Activated B cell treated with CpG ODN at 0.5 μM for 24 hours (primary cell): ENCODE results near the gene CNTN6. TPM values are rescaled to one million over a fixed set of nuclear protein-coding genes. Genes with fewer than 3 reads are reported as not detected.

ENCODE experiments used
- ATAC-seq: fragments of 200-7000 bp; cut with Tn5 transposase; one replicate; pipeline ENCODE4 v1.10.0; 2021; ENCODE audit warnings: low read depth, mild to moderate bottlenecking, moderate library complexity
- CTCF ChIA-PET: fragments of 350-600 bp; sonication (Branson Sonifier 250); formaldehyde crosslinking; loops from one replicate; lab custom pipeline; 2021; ENCODE audit warnings: antibody characterized with exemption; lab: Charles Lee
- POLR2A ChIA-PET: fragments of 350-600 bp; sonication (Branson Sonifier 250); formaldehyde crosslinking; loops from one replicate; lab custom pipeline; 2021; ENCODE audit warnings: antibody characterized with exemption; lab: Charles Lee
- DNase-seq: peaks from one replicate; pipeline ENCODE4 v3.0.0; 2022
- H3K27ac Mint-ChIP-seq: one replicate; pipeline ENCODE4 v1.8.0; 2020; ENCODE audit warnings: mixed read lengths
- H3K27me3 Mint-ChIP-seq: one replicate; pipeline ENCODE4 v1.8.0; 2021; ENCODE audit warnings: mixed read lengths
- H3K36me3 Mint-ChIP-seq: one replicate; pipeline ENCODE4 v1.8.0; 2021; ENCODE audit warnings: low read depth, mixed read lengths
- H3K4me1 Mint-ChIP-seq: one replicate; pipeline ENCODE4 v1.8.0; 2021; ENCODE audit warnings: mixed read lengths
- H3K4me3 Mint-ChIP-seq: one replicate; pipeline ENCODE4 v1.8.0; 2020; ENCODE audit warnings: mild to moderate bottlenecking, mixed read lengths
- H3K9me3 Mint-ChIP-seq: one replicate; pipeline ENCODE4 v1.8.0; 2020; ENCODE audit warnings: mixed read lengths
- CTCF ChIP-seq: fragments of 200-600 bp; IDR thresholded peaks from one replicate; pipeline ENCODE4 v1.8.0; 2022; ENCODE audit warnings: antibody characterized with exemption, mild to moderate bottlenecking
- intact Hi-C: fragments of 100-400 bp; cut with micrococcal nuclease; formaldehyde crosslinking; loops from one replicate; pipeline ENCODE4 v1.15.1; 2024
- total RNA-seq: library from RNA; stranded (reverse); gene quantifications from 2 replicates; pipeline ENCODE4 v1.2.3, GENCODE V29; 2022

Gene CNTN6
- total RNA-seq, 1 donor from 2014 or later = not detected

GRCh38 chr3:1227111-1227510 is 134.3 kb downstream of the CNTN6 start:
- POLR2A ChIA-PET = no interaction called here

GRCh38 chr3:1228289-1228688 is 135.5 kb downstream of the CNTN6 start:
- H3K27me3 Mint-ChIP-seq = no peaks in the 10 kb centered on the region
- H3K27ac Mint-ChIP-seq = no peak overlapping the region
- ChIA-PET POLR2A (no interaction called here), CTCF (no interaction called here)
- ATAC-seq (no peak), DNase-seq (no peak)
- no peak overlapping the region for H3K4me3 Mint-ChIP-seq
- H3K36me3 Mint-ChIP-seq = no peaks in the 10 kb centered on the region
- intact Hi-C loops = no loop called here
- TF ChIP-seq CTCF = no peak
- H3K9me3 Mint-ChIP-seq = no peaks in the 10 kb centered on the region
- no peaks in the 10 kb centered on the region for H3K4me1 Mint-ChIP-seq

More at GRCh38 chr3:1227111-1227510, 134.3 kb downstream of the CNTN6 start:
- ATAC-seq (no peak), DNase-seq (no peak)
- intact Hi-C loops = no loop called here
- H3K4me1 Mint-ChIP-seq = no peaks in the 10 kb centered on the region
- CTCF ChIA-PET = no interaction called here
- no peak overlapping the region for H3K27ac Mint-ChIP-seq
- H3K36me3 Mint-ChIP-seq = no peaks in the 10 kb centered on the region
- H3K4me3 Mint-ChIP-seq = no peak overlapping the region
- H3K9me3 Mint-ChIP-seq = no peaks in the 10 kb centered on the region
- H3K27me3 Mint-ChIP-seq = no peaks in the 10 kb centered on the region
- no peak for TF ChIP-seq CTCF

GRCh38 chr3:1230920-1231319 is 138.1 kb downstream of the CNTN6 start:
- intact Hi-C loops = no loop called here

GRCh38 chr3:1232276-1232675 is 139.5 kb downstream of the CNTN6 start:
- CTCF ChIA-PET = no interaction called here
- no peaks in the 10 kb centered on the region for H3K9me3 Mint-ChIP-seq
- ATAC-seq = no peak

More at GRCh38 chr3:1230920-1231319, 138.1 kb downstream of the CNTN6 start:
- CTCF ChIA-PET = no interaction called here
- no peaks in the 10 kb centered on the region for H3K36me3 Mint-ChIP-seq
- ATAC-seq (no peak), DNase-seq (no peak)
- POLR2A ChIA-PET = no interaction called here
- H3K27ac Mint-ChIP-seq = no peak overlapping the region
- H3K9me3 Mint-ChIP-seq = no peaks in the 10 kb centered on the region
- TF ChIP-seq CTCF = no peak
- no peaks in the 10 kb centered on the region for H3K4me1 Mint-ChIP-seq
- H3K4me3 Mint-ChIP-seq = no peak overlapping the region
- H3K27me3 Mint-ChIP-seq = no peaks in the 10 kb centered on the region

GRCh38 chr3:1235526-1236120 is 142.8 kb downstream of the CNTN6 start:
- H3K36me3 Mint-ChIP-seq = no peaks in the 10 kb centered on the region
- POLR2A ChIA-PET = no interaction called here
- CTCF ChIA-PET = no interaction called here
- DNase-seq (no peak), ATAC-seq (no peak)
- H3K27ac Mint-ChIP-seq = no peak overlapping the region
- no peaks in the 10 kb centered on the region for H3K9me3 Mint-ChIP-seq
- H3K4me3 Mint-ChIP-seq = no peak overlapping the region
- no peaks in the 10 kb centered on the region for H3K27me3 Mint-ChIP-seq
- TF ChIP-seq CTCF = no peak
- no peaks in the 10 kb centered on the region for H3K4me1 Mint-ChIP-seq
- intact Hi-C loops = no loop called here

More at GRCh38 chr3:1232276-1232675, 139.5 kb downstream of the CNTN6 start:
- H3K27me3 Mint-ChIP-seq = no peaks in the 10 kb centered on the region
- no peak for TF ChIP-seq CTCF
- POLR2A ChIA-PET = no interaction called here
- no peak overlapping the region for H3K27ac Mint-ChIP-seq
- no peak for DNase-seq
- H3K36me3 Mint-ChIP-seq = no peaks in the 10 kb centered on the region
- intact Hi-C loops = no loop called here
- H3K4me3 Mint-ChIP-seq = no peak overlapping the region
- no peaks in the 10 kb centered on the region for H3K4me1 Mint-ChIP-seq
